H9 (cell line): ENCODE measurements around the gene ZNF653. TPM values are rescaled to one million over a fixed set of nuclear protein-coding genes. Genes with fewer than 3 reads are reported as not detected.

Experiments used
- DNase-seq: peaks from one replicate; pipeline ENCODE4 v3.0.0-alpha.2; 2017
- H2AFZ ChIP-seq: one replicate; pipeline ENCODE4 v1.6.1; 2013; ENCODE audit warnings: mild to moderate bottlenecking, low read length, control low read depth, moderate library complexity
- H2AK5ac ChIP-seq: 2 replicates; pipeline ENCODE4 v1.6.1; 2013; ENCODE audit warnings: low read length, control low read depth, mixed read lengths; ENCODE audit not compliant: insufficient read length
- H2BK120ac ChIP-seq: one replicate; pipeline ENCODE4 v1.6.1; 2013; ENCODE audit warnings: low read depth, mild to moderate bottlenecking, low read length, control low read depth, inconsistent platforms; ENCODE audit not compliant: poor library complexity, severe bottlenecking
- H2BK12ac ChIP-seq: 2 replicates; pipeline ENCODE4 v1.6.1; 2013; ENCODE audit warnings: low read length, control low read depth, mixed read lengths, low read depth; ENCODE audit not compliant: insufficient read length
- H2BK15ac ChIP-seq: 2 replicates; pipeline ENCODE4 v1.6.1; 2013; ENCODE audit warnings: low read depth, low read length, control low read depth
- H2BK20ac ChIP-seq: one replicate; pipeline ENCODE4 v1.6.1; 2013; ENCODE audit warnings: low read depth, mild to moderate bottlenecking, low read length, control low read depth, inconsistent platforms; ENCODE audit not compliant: poor library complexity, severe bottlenecking
- H2BK5ac ChIP-seq: 2 replicates; pipeline ENCODE4 v1.6.1; 2013; ENCODE audit warnings: low read length, control low read depth, mixed read lengths; ENCODE audit not compliant: insufficient read length
- H3K14ac ChIP-seq: 2 replicates; pipeline ENCODE4 v1.6.1; 2013; ENCODE audit warnings: low read length, control low read depth; ENCODE audit not compliant: insufficient read depth
- H3K18ac ChIP-seq: 2 replicates; pipeline ENCODE4 v1.6.1; 2013; ENCODE audit warnings: low read depth, mild to moderate bottlenecking, mixed read lengths, low read length, control low read depth; ENCODE audit not compliant: insufficient read length
- H3K23ac ChIP-seq: 2 replicates; pipeline ENCODE4 v1.6.1; 2013; ENCODE audit warnings: low read length, control low read depth, mixed read lengths, low read depth; ENCODE audit not compliant: insufficient read length
- H3K23me2 ChIP-seq: 2 replicates; pipeline ENCODE4 v1.6.1; 2013; ENCODE audit warnings: low read depth, mild to moderate bottlenecking, mixed read lengths, low read length, control low read depth; ENCODE audit not compliant: insufficient read length, poor library complexity, severe bottlenecking
- H3K27ac ChIP-seq: 2 replicates; pipeline ENCODE4 v1.5.1; 2013; ENCODE audit warnings: low read length, control low read depth, mixed read lengths, low read depth; ENCODE audit not compliant: insufficient read length
- H3K27me3 ChIP-seq: 2 replicates; pipeline ENCODE4 v1.6.1; 2013; ENCODE audit warnings: low read length, control low read depth, inconsistent platforms; ENCODE audit not compliant: insufficient read depth
- H3K4ac ChIP-seq: 2 replicates; pipeline ENCODE4 v1.6.1; 2013; ENCODE audit warnings: low read depth, mild to moderate bottlenecking, control low read depth, inconsistent platforms, low read length, moderate library complexity
- H3K4me1 ChIP-seq: 2 replicates; pipeline ENCODE4 v1.6.1; 2013; ENCODE audit warnings: low read length, control low read depth, inconsistent platforms; ENCODE audit not compliant: insufficient read depth
- H3K4me2 ChIP-seq: 2 replicates; pipeline ENCODE4 v1.6.1; 2013; ENCODE audit warnings: low read length, control low read depth, mixed read lengths; ENCODE audit not compliant: insufficient read length, insufficient read depth
- H3K56ac ChIP-seq: 2 replicates; pipeline ENCODE4 v1.6.1; 2013; ENCODE audit warnings: low read depth, mild to moderate bottlenecking, mixed read lengths, low read length, control low read depth; ENCODE audit not compliant: insufficient read length
- H3K79me1 ChIP-seq: 2 replicates; pipeline ENCODE4 v1.6.1; 2013; ENCODE audit warnings: low read depth, mild to moderate bottlenecking, moderate library complexity, low read length, control low read depth, inconsistent platforms; ENCODE audit not compliant: insufficient read depth, poor library complexity, severe bottlenecking
- H3K79me2 ChIP-seq: 2 replicates; pipeline ENCODE4 v1.6.1; 2013; ENCODE audit warnings: low read length, control low read depth, inconsistent platforms; ENCODE audit not compliant: insufficient read depth
- H3K9ac ChIP-seq: 2 replicates; pipeline ENCODE4 v1.6.1; 2013; ENCODE audit warnings: low read length, control low read depth, mixed read lengths; ENCODE audit not compliant: insufficient read length; ENCODE audit errors: extremely low read depth
- H3K9me3 ChIP-seq: one replicate; pipeline ENCODE4 v1.6.1; 2013; ENCODE audit warnings: low read depth, low read length, inconsistent platforms; ENCODE audit not compliant: control insufficient read depth
- H3T11ph ChIP-seq: one replicate; pipeline ENCODE4 v1.6.1; 2013; ENCODE audit warnings: mild to moderate bottlenecking, low read length, control low read depth, inconsistent platforms
- H4K20me1 ChIP-seq: one replicate; pipeline ENCODE4 v1.6.1; 2013; ENCODE audit not compliant: control insufficient read depth, insufficient read length, insufficient read depth
- H4K5ac ChIP-seq: 2 replicates; pipeline ENCODE4 v1.6.1; 2013; ENCODE audit warnings: low read depth, mild to moderate bottlenecking, mixed read lengths, low read length, control low read depth; ENCODE audit not compliant: insufficient read length
- H4K8ac ChIP-seq: replicated peaks from 2 replicates; pipeline ENCODE4 v1.6.1; 2013; ENCODE audit warnings: low read length, control low read depth, mixed read lengths, low read depth; ENCODE audit not compliant: insufficient read length
- H4K91ac ChIP-seq: 2 replicates; pipeline ENCODE4 v1.6.1; 2013; ENCODE audit warnings: low read depth, mild to moderate bottlenecking, moderate library complexity, mixed read lengths, low read length, control low read depth; ENCODE audit not compliant: insufficient read length
- H3K27ac Mint-ChIP-seq, 3 experiments: 2 replicates in 2 of 3; 3 replicates in 1 of 3; pipeline ENCODE4 v1.8.0; 2020 to 2021; ENCODE audit warnings: mixed read lengths in 3 of 3, mild to moderate bottlenecking in 1 of 3, moderate library complexity in 1 of 3
- H3K27me3 Mint-ChIP-seq: 2 replicates; pipeline ENCODE4 v1.8.0; 2021; ENCODE audit warnings: low read depth, mild to moderate bottlenecking, moderate library complexity, mixed read lengths
- H3K36me3 Mint-ChIP-seq, 3 experiments: 2 replicates in 2 of 3; 3 replicates in 1 of 3; pipeline ENCODE4 v1.8.0; 2020 to 2021; ENCODE audit warnings: low read depth in 3 of 3, mixed read lengths in 3 of 3; ENCODE audit not compliant: insufficient read depth in 1 of 3
- H3K4me1 Mint-ChIP-seq, 2 experiments: 2 replicates each; pipeline ENCODE4 v1.8.0; 2020; ENCODE audit warnings: mixed read lengths in 2 of 2
- H3K4me3 Mint-ChIP-seq, 2 experiments: 2 replicates in 1 of 2; 3 replicates in 1 of 2; pipeline ENCODE4 v1.8.0; 2020 to 2021; ENCODE audit warnings: mild to moderate bottlenecking in 2 of 2, mixed read lengths in 2 of 2, moderate library complexity in 1 of 2
- H3K9me3 Mint-ChIP-seq, 2 experiments: 2 replicates in 1 of 2; 3 replicates in 1 of 2; pipeline ENCODE4 v1.8.0; 2020; ENCODE audit warnings: mild to moderate bottlenecking in 2 of 2, mixed read lengths in 2 of 2, moderate library complexity in 1 of 2
- CTCF ChIP-seq: fragments of 200-600 bp; sonication (generic); conservative IDR thresholded peaks from 3 replicates; pipeline ENCODE4 v1.8.0; 2021; ENCODE audit warnings: antibody characterized with exemption, mild to moderate bottlenecking
- WGBS: extraction: QIAGEN DNeasy Blood & Tissue Kit; methylation state at CpG from one replicate; pipeline ENCODE4 v1.1.7; 2013; ENCODE audit warnings: missing lambda C conversion rate, low lambda C conversion rate, mixed read lengths; ENCODE audit not compliant: insufficient read length; ENCODE audit errors: extremely low coverage; 5-methylcytosine and 5-hydroxymethylcytosine counted together
- total RNA-seq: library from RNA; stranded (reverse); gene quantifications from 2 replicates; pipeline ENCODE4 v1.2.1, GENCODE V29; 2021

The ZNF653 gene
- total RNA-seq, 1 experiment from 2014 or later = 11.6 TPM

- no peak overlapping the region for H2BK5ac ChIP-seq
- no peak overlapping the region for H3K4me2 ChIP-seq
- H3K4me1 ChIP-seq = no peaks in the 10 kb centered on the region
- H2AK5ac ChIP-seq = no peak overlapping the region
- H3K79me2 ChIP-seq = no peaks in the 10 kb centered on the region
- no peak overlapping the region for H3K23ac ChIP-seq
- no peak overlapping the region for H3T11ph ChIP-seq
- no peaks in the 10 kb centered on the region for H3K27me3 ChIP-seq
- no peak overlapping the region for H3K18ac ChIP-seq
- Mint-ChIP-seq H3K4me1 (peaks cover 2 to 3% of the 10 kb centered on the region in 2 experiments; a peak in 3 of 4 replicates), H3K9me3 (no peaks in the 10 kb centered on the region), H3K36me3 (peaks cover 2 to 16% (median 5%) of the 10 kb centered on the region in 3 experiments; a peak in 4 of 7 replicates), H3K4me3 (no peak overlapping the region), H3K27me3 (no peaks in the 10 kb centered on the region; the same call in 1 of the 2 replicates), H3K27ac (0 out of 7 replicates have a peak overlapping the region, but pooled peaks of 1 of the 3 experiments have one; percentile 39)
- no peak overlapping the region for H3K9ac ChIP-seq
- H3K14ac ChIP-seq = no peak overlapping the region
- no peak overlapping the region for H2BK120ac ChIP-seq
- no peak overlapping the region for H3K56ac ChIP-seq
- H2AFZ ChIP-seq = no peak overlapping the region
- no peaks in the 10 kb centered on the region for H3K9me3 ChIP-seq
- H4K91ac ChIP-seq = no peak overlapping the region
- no peak for TF ChIP-seq CTCF
- H3K79me1 ChIP-seq = no peaks in the 10 kb centered on the region
- no peak overlapping the region for H4K5ac ChIP-seq
- no peak overlapping the region for H4K8ac ChIP-seq
- WGBS = no CpG with 5 or more reads among the region's 14 CpGs
- H3K23me2 ChIP-seq = no peaks in the 10 kb centered on the region
- no peak overlapping the region for H3K27ac ChIP-seq
- H2BK20ac ChIP-seq = no peak overlapping the region
- no peak overlapping the region for H3K4ac ChIP-seq
- H2BK12ac ChIP-seq = no peak overlapping the region
- H4K20me1 ChIP-seq = no peaks in the 10 kb centered on the region
- no peak overlapping the region for H2BK15ac ChIP-seq
- DNase-seq = no peak
Measured at GRCh38 chr19:11547929-11548700, 42.5 kb upstream of the ZNF653 start.
